NB4 (cell line): ENCODE measurements around the gene PLCE1.

ENCODE experiments used
- POLR2A ChIP-seq: IDR thresholded peaks from 2 replicates; pipeline ENCODE4 v1.6.1; 2011; ENCODE audit warnings: mild to moderate bottlenecking; ENCODE audit not compliant: insufficient read length; ENCODE audit errors: extremely low read depth
- TF ChIP-seq, protein P1 (sequence below): IDR thresholded peaks from one replicate; pipeline ENCODE4 v1.5.1; 2012; ENCODE audit warnings: low read depth, low read length
- TF ChIP-seq, protein P2 (sequence below): IDR thresholded peaks from 2 replicates; pipeline ENCODE4 v1.6.1; 2011; ENCODE audit warnings: low read depth, low read length

DNA sequence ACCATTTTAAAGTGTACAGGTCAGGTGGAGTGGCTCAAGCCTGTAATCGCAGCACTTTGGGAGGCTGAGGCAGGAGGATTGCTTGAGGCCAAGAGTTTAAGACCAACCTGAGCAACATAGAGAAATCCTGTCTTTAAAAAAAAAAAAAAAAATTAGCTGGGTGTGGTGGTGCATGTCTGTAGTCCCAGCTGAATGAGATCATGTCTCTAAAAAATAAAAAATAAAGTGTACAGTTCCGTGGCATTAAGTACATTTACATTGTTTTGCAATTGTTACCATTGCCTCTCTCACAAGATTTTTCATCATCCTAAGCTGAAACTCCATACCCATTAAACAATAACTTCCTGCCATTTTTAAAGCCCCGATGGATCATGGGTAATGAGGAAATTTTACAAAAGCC is 20.6 kb downstream of the PLCE1 start:
- TF ChIP-seq, protein P1, sequence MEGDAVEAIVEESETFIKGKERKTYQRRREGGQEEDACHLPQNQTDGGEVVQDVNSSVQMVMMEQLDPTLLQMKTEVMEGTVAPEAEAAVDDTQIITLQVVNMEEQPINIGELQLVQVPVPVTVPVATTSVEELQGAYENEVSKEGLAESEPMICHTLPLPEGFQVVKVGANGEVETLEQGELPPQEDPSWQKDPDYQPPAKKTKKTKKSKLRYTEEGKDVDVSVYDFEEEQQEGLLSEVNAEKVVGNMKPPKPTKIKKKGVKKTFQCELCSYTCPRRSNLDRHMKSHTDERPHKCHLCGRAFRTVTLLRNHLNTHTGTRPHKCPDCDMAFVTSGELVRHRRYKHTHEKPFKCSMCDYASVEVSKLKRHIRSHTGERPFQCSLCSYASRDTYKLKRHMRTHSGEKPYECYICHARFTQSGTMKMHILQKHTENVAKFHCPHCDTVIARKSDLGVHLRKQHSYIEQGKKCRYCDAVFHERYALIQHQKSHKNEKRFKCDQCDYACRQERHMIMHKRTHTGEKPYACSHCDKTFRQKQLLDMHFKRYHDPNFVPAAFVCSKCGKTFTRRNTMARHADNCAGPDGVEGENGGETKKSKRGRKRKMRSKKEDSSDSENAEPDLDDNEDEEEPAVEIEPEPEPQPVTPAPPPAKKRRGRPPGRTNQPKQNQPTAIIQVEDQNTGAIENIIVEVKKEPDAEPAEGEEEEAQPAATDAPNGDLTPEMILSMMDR, result no peak
- no peak for TF ChIP-seq POLR2A
- TF ChIP-seq, protein P2, sequence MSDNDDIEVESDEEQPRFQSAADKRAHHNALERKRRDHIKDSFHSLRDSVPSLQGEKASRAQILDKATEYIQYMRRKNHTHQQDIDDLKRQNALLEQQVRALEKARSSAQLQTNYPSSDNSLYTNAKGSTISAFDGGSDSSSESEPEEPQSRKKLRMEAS, result no peak
